Activated CD8-positive, alpha-beta memory T cell treated with anti-CD3 and anti-CD28 coated beads, Interleukin-2, amount 50 U/mL, for 24 hours (primary cell): Measurements from ENCODE around the gene ATP6V1G2.
"Not testable (repeated sequence)": the region's sequence is repeated elsewhere in the genome, so short reads cannot be mapped to it uniquely, and the experiment has no call there.

Experiments
- DNase-seq: peaks from one replicate; pipeline ENCODE4 v3.0.0-alpha.2; 2020; ENCODE audit errors: extremely low read depth

The ATP6V1G2 gene

GRCh38 chr6:31529329-31530150 lies 16.9 kb downstream of the ATP6V1G2 start:
- DNase-seq: no peak

- DNase-seq: no peak
These were observed 17.5 kb downstream of the ATP6V1G2 start, which contains the start of gene MCCD1 for GRCh38 chr6:31528821-31529328. Gene MCCD1, plus strand, starts transcription at chr6:31528962. Its CDS starts 53 bp downstream, at chr6:31529015.

- no peak for DNase-seq
These were observed 18.1 kb downstream of the ATP6V1G2 start for GRCh38 chr6:31528307-31528777.

GRCh38 chr6:31525932-31526591 lies 20.3 kb downstream of the ATP6V1G2 start:
- no peak for DNase-seq

DNA sequence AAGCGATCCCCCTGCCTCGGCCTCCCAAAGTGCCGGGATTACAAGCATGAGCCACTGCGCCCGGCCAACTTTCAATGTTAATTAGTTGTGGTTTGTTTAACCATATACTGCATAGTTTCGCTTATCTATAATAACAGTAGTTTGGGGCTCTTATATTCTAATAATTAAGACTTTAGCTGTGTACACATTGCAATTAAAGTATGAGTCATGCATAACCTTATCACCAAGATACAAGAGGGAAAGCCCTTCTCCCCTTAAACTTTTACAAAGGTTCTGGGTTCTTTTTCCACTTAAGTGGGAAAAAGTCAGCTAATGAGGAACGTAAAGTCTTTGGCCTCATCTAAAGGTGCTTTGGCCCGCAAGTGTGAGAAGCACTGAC lies 20.9 kb downstream of the ATP6V1G2 start:
- no peak for DNase-seq

DNA sequence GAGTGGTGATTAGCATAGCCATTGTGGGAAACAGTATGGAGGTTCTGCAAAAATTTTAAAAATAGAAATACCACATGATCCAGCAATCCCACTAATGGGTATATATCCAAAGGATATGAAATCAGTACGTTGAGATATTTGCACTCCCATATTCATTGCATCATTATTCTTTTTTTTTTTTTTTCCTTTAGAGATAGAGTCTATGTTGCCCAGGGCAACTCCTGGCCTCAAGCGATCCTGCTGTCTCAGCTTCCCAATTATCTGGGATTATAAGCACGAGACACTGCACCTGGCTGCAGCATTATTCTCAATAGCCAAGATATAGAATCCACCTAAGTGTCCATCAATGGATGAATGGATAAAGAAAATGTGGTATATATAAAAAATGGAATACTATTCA lies 24.6 kb downstream of the ATP6V1G2 start:
- DNase-seq: no peak

DNA sequence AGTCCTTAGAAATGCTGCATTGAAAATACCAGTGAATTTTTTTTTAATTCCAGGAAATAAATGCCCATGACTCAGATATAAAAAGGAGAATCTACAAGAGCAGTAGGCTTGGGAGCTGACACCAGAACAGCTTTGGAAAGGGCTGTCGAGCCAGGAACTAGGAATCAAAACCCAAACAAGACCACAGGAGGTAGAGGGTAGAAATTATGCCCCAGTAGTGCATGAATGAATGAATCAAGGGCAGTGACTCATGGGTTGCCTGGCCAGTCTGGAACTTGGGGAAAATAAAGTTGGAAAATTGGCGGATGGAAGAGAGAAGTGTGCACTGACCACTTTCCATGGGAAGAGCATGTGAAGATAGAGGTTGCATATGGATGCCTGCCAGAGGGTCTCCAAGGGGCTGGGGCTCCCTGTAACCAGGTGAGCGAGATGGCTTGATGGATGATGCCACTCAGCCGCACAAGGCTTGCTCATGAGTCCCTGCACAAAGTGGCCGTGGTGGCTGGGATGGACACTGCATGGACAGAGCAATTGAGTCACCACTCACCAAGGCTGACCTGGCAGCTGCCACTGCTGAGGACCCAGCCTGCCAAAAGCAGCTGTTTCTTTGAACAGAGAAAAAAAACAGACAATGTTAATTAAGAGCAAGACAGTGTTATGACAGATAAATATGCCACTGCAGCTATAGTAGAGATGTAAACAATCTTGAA lies 32.8 kb downstream of the ATP6V1G2 start:
- no peak for DNase-seq

GRCh38 chr6:31510007-31510406 lies 36.4 kb downstream of the ATP6V1G2 start:
- DNase-seq: no peak

- DNase-seq: not testable (repeated sequence)
These were observed 37.4 kb downstream of the ATP6V1G2 start for GRCh38 chr6:31509036-31509435.

DNA sequence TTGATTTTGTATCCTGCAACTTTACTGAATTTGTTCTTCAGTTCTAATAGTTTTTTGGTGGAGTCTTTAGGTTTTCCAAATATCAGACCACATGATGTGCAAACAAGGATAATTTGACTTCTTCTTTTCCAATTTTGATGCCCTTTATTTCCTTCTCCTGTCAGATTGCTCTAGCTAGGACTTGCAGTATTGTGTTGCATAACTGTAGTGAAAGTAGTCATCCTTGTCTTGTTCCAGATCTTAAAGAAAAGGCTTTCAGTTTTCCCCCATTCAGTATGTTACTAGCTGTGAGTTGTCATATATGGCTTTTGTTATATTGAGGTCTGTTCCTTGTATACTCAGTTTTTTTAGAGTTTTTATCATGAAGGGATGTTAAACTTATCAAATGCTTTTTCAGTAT lies 43.8 kb downstream of the ATP6V1G2 start:
- DNase-seq: no peak

DNA sequence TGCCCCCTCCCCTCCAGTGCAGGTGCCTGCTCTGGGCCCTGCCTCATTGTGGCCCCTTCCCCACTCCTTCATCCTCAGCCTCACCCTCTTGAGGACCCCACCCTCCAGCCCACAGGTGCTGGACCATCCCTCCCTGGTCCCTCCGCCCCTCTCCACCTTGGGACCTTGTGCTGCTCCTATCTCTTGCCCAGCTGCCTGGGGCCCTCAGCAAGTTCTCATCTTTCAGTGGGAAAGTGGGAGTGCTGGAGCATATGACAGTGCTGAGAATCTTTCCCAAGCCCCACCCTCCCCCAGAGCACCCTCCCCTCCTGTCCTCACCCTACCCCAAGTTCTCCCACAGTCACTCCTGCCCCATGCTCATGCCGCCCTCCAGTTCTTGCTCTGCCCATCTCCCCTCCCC lies 46.8 kb downstream of the ATP6V1G2 start:
- DNase-seq: not testable (repeated sequence)

DNA sequence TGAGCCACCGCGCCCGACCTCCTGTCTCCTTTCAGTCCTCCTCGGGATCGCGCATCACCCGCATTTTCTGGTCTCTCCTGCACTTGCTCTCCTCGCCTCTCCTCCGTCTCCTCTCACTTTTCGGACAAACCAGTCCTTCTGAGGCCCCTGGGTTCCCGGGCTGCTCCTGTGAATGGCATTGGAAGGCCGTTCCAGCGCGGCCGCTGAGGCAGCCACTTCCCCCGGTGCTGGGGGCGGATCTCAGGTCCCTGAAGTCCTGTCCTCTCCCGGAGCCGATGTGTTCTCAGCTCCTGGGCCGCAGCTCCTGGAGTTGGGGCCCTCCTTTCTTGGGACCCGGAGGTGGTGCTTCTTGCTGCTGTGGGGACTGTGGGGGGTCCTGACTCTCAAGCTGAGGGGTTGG lies 47.7 kb downstream of the ATP6V1G2 start:
- no peak for DNase-seq

DNA sequence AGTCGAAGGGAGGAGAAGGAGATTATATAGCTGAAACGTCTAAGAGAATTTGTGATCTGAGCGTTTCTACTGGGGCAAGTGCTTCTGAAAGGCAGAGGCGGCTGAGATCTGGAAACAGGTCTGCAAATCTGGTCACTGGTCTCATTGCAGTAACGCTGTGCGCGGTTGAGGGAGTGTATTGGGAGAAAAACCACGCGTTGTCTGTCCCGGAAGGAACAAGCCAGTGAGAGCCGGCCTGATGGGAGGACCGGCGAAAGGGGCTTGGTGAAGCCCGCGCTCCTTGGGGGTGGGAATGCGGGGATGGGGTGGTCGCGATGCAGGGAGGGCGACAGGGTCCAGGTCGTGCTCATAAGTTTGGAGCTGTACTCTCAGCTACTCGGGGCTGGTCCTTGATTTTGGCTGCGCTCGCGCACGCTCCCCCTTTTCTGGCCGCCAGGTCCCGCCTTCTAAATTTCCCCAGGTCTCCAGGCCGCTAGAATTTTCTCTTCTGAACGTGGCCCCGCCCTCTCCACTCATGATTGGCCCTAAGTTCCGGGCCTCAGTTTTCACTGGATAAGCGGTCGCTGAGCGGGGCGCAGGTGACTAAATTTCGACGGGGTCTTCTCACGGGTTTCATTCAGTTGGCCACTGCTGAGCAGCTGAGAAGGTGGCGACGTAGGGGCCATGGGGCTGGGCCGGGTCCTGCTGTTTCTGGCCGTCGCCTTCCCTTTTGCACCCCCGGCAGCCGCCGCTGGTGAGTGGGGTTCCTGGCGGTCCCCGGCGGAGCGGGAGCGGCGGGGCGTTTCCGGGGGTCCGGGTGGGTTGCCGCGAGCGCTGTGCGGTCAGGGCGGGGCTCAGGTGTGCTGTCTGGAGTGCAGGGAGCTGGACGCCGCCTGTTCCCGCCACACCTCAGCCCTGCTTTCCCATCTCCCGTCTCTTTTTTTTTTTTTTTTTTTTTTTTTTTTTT lies 48.6 kb downstream of the ATP6V1G2 start, which contains the start of gene MICB:
Gene MICB (plus strand): TSS at position 615 of the 946 bp plus-strand sequence. CDS start 49 bp downstream, at position 664.
- peak; percentile 78 for DNase-seq

- not testable (repeated sequence) for DNase-seq
These were observed 49.6 kb downstream of the ATP6V1G2 start for GRCh38 chr6:31496826-31497225.

DNA sequence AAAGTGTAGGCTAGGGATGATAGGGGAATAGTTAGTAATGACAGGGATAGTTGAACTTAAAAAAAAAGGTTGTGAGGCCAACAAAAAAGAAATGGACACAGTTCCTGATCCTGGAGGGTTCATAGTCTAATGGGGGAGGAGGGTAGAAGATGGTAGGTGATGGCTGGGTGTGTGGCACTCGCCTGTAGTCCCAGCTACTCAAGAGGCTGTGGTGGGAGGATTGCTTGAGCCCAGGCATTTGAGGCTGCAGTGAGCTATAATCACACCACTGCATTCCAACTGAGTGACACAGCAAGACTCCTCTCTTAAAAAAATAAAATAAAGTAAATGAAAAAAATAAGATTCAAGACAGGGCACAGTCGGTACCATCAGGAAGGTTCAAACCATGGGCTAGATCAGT lies 50.8 kb downstream of the ATP6V1G2 start:
- DNase-seq: no peak
